Measurements from ENCODE around the gene TIMM13.
"Not testable (repeated sequence)": the region's sequence is repeated elsewhere in the genome, so short reads cannot be mapped to it uniquely, and the experiment has no call there.

Gene TIMM13

GRCh38 chr19:2463694-2464093, 36.3 kb upstream of the TIMM13 start:
- H3K9me3 ChIP-seq (ENCODE audit: control insufficient read depth, insufficient read depth, low read length); H3K4me3 ChIP-seq (ENCODE audit: low read depth, low read length); H3K9ac ChIP-seq (ENCODE audit: low read depth, low read length); H3K27me3 ChIP-seq (ENCODE audit: control insufficient read depth, insufficient read depth, low read length); H3K4me1 ChIP-seq (ENCODE audit: control insufficient read depth, insufficient read depth, low read length); H3K36me3 ChIP-seq (ENCODE audit: control insufficient read depth, insufficient read depth, low read length); H3K27ac ChIP-seq (ENCODE audit: low read depth, low read length): not testable (repeated sequence)

GRCh38 chr19:2462635-2463421, 35.4 kb upstream of the TIMM13 start:
- Histone ChIP-seq H3K4me3 (ENCODE audit: low read depth, low read length) (peak overlapping the region; percentile 70), H3K9ac (ENCODE audit: low read depth, low read length) (peak overlapping the region; percentile 37; the same call in 1 of the 2 replicates), H3K4me1 (ENCODE audit: control insufficient read depth, insufficient read depth, low read length) (no peaks in the 10 kb centered on the region)

GRCh38 chr19:2461751-2462634, 34.6 kb upstream of the TIMM13 start:
- no peaks in the 10 kb centered on the region for H3K27me3 ChIP-seq (ENCODE audit: control insufficient read depth, insufficient read depth, low read length)
- H3K36me3 ChIP-seq (ENCODE audit: control insufficient read depth, insufficient read depth, low read length): no peaks in the 10 kb centered on the region
- peak overlapping the region; percentile 88 for H3K27ac ChIP-seq (ENCODE audit: low read depth, low read length)
- H3K4me3 ChIP-seq (ENCODE audit: low read depth, low read length): peak overlapping the region; percentile 70
- no peaks in the 10 kb centered on the region for H3K4me1 ChIP-seq (ENCODE audit: control insufficient read depth, insufficient read depth, low read length)
- no peaks in the 10 kb centered on the region for H3K9me3 ChIP-seq (ENCODE audit: control insufficient read depth, insufficient read depth, low read length)
- H3K9ac ChIP-seq (ENCODE audit: low read depth, low read length): peak overlapping the region; percentile 37; the same call in 1 of the 2 replicates

More at GRCh38 chr19:2462635-2463421, 35.4 kb upstream of the TIMM13 start:
- no peaks in the 10 kb centered on the region for H3K9me3 ChIP-seq (ENCODE audit: control insufficient read depth, insufficient read depth, low read length)
- H3K27me3 ChIP-seq (ENCODE audit: control insufficient read depth, insufficient read depth, low read length): no peaks in the 10 kb centered on the region
- no peaks in the 10 kb centered on the region for H3K36me3 ChIP-seq (ENCODE audit: control insufficient read depth, insufficient read depth, low read length)
- peak overlapping the region; percentile 88 for H3K27ac ChIP-seq (ENCODE audit: low read depth, low read length)

GRCh38 chr19:2460245-2460644, 32.9 kb upstream of the TIMM13 start:
- Histone ChIP-seq H3K9ac (ENCODE audit: low read depth, low read length) (no peak overlapping the region), H3K27ac (ENCODE audit: low read depth, low read length) (no peak overlapping the region), H3K4me1 (ENCODE audit: control insufficient read depth, insufficient read depth, low read length) (no peaks in the 10 kb centered on the region; the same call in 1 of the 2 replicates), H3K27me3 (ENCODE audit: control insufficient read depth, insufficient read depth, low read length) (no peaks in the 10 kb centered on the region), H3K36me3 (ENCODE audit: control insufficient read depth, insufficient read depth, low read length) (no peaks in the 10 kb centered on the region), H3K4me3 (ENCODE audit: low read depth, low read length) (no peak overlapping the region), H3K9me3 (ENCODE audit: control insufficient read depth, insufficient read depth, low read length) (no peaks in the 10 kb centered on the region)

GRCh38 chr19:2458776-2459175, 31.4 kb upstream of the TIMM13 start:
- H3K27me3 ChIP-seq (ENCODE audit: control insufficient read depth, insufficient read depth, low read length); H3K4me1 ChIP-seq (ENCODE audit: control insufficient read depth, insufficient read depth, low read length); H3K9me3 ChIP-seq (ENCODE audit: control insufficient read depth, insufficient read depth, low read length); H3K36me3 ChIP-seq (ENCODE audit: control insufficient read depth, insufficient read depth, low read length); H3K4me3 ChIP-seq (ENCODE audit: low read depth, low read length); H3K9ac ChIP-seq (ENCODE audit: low read depth, low read length); H3K27ac ChIP-seq (ENCODE audit: low read depth, low read length): not testable (repeated sequence)

GRCh38 chr19:2458054-2458453, 30.7 kb upstream of the TIMM13 start:
- Histone ChIP-seq H3K36me3 (ENCODE audit: control insufficient read depth, insufficient read depth, low read length) (no peaks in the 10 kb centered on the region), H3K9me3 (ENCODE audit: control insufficient read depth, insufficient read depth, low read length) (no peaks in the 10 kb centered on the region), H3K9ac (ENCODE audit: low read depth, low read length) (no peak overlapping the region), H3K27ac (ENCODE audit: low read depth, low read length) (no peak overlapping the region), H3K4me3 (ENCODE audit: low read depth, low read length) (no peak overlapping the region), H3K4me1 (ENCODE audit: control insufficient read depth, insufficient read depth, low read length) (no peaks in the 10 kb centered on the region; the same call in 1 of the 2 replicates), H3K27me3 (ENCODE audit: control insufficient read depth, insufficient read depth, low read length) (no peaks in the 10 kb centered on the region)

- Histone ChIP-seq H3K36me3 (ENCODE audit: control insufficient read depth, insufficient read depth, low read length) (no peaks in the 10 kb centered on the region), H3K4me3 (ENCODE audit: low read depth, low read length) (no peak overlapping the region), H3K27me3 (ENCODE audit: control insufficient read depth, insufficient read depth, low read length) (no peaks in the 10 kb centered on the region), H3K9me3 (ENCODE audit: control insufficient read depth, insufficient read depth, low read length) (no peaks in the 10 kb centered on the region), H3K4me1 (ENCODE audit: control insufficient read depth, insufficient read depth, low read length) (no peaks in the 10 kb centered on the region; the same call in 1 of the 2 replicates), H3K9ac (ENCODE audit: low read depth, low read length) (no peak overlapping the region), H3K27ac (ENCODE audit: low read depth, low read length) (peak overlapping the region; percentile 69)
Measured at GRCh38 chr19:2457394-2458037, 30.1 kb upstream of the TIMM13 start.

- Histone ChIP-seq H3K9ac (ENCODE audit: low read depth, low read length) (peak overlapping the region; percentile 77; the same call in 1 of the 2 replicates), H3K4me3 (ENCODE audit: low read depth, low read length) (peak overlapping the region; percentile 85), H3K27ac (ENCODE audit: low read depth, low read length) (peak overlapping the region; percentile 61), H3K4me1 (ENCODE audit: control insufficient read depth, insufficient read depth, low read length) (no peaks in the 10 kb centered on the region; the same call in 1 of the 2 replicates), H3K9me3 (ENCODE audit: control insufficient read depth, insufficient read depth, low read length) (no peaks in the 10 kb centered on the region), H3K36me3 (ENCODE audit: control insufficient read depth, insufficient read depth, low read length) (peaks cover 6% of the 10 kb centered on the region; the same call in 1 of the 2 replicates), H3K27me3 (ENCODE audit: control insufficient read depth, insufficient read depth, low read length) (no peaks in the 10 kb centered on the region)
Measured at GRCh38 chr19:2455851-2456570, 28.6 kb upstream of the TIMM13 start.

GRCh38 chr19:2454962-2455850, 27.8 kb upstream of the TIMM13 start:
- H3K36me3 ChIP-seq (ENCODE audit: control insufficient read depth, insufficient read depth, low read length): peaks cover 9% of the 10 kb centered on the region; the same call in 1 of the 2 replicates
- peak overlapping the region; percentile 61 for H3K27ac ChIP-seq (ENCODE audit: low read depth, low read length)
- H3K4me1 ChIP-seq (ENCODE audit: control insufficient read depth, insufficient read depth, low read length): no peaks in the 10 kb centered on the region; the same call in 1 of the 2 replicates
- H3K4me3 ChIP-seq (ENCODE audit: low read depth, low read length): peak overlapping the region; percentile 85
- H3K9ac ChIP-seq (ENCODE audit: low read depth, low read length): 0 out of 2 replicates have a peak overlapping the region, but pooled peaks have one; percentile 18
- no peaks in the 10 kb centered on the region for H3K9me3 ChIP-seq (ENCODE audit: control insufficient read depth, insufficient read depth, low read length)
- no peaks in the 10 kb centered on the region for H3K27me3 ChIP-seq (ENCODE audit: control insufficient read depth, insufficient read depth, low read length)
